GM19043 (cell line): ENCODE results near the gene UBL4A.

Source experiments
- ATAC-seq: cut with Tn5 transposase; IDR thresholded peaks from one replicate; pipeline ENCODE4 v1.9.1; 2021; ENCODE audit warnings: low read depth; ENCODE audit not compliant: unreplicated experiment

The UBL4A gene

GRCh38 chrX:154484255-154485149, 1.9 kb downstream of the UBL4A start:
- ATAC-seq: no peak

- ATAC-seq: no peak
Observed at GRCh38 chrX:154483325-154483724, 3.1 kb downstream of the UBL4A start.

- ATAC-seq: no peak
Observed at GRCh38 chrX:154482786-154483185, 3.6 kb downstream of the UBL4A start.

- ATAC-seq: no peak
Observed at GRCh38 chrX:154481911-154482601, 4.4 kb downstream of the UBL4A start.

GRCh38 chrX:154481195-154481594, 5.2 kb downstream of the UBL4A start:
- no peak for ATAC-seq

GRCh38 chrX:154478728-154479622, 7.4 kb downstream of the UBL4A start, which contains the start of gene LAGE3:
Gene LAGE3, minus strand, starts transcription at chrX:154479281. Its CDS starts 366 bp downstream, at chrX:154478915.
- ATAC-seq: peak; percentile 85

- no peak for ATAC-seq
Observed at GRCh38 chrX:154477891-154478477, 8.4 kb downstream of the UBL4A start.

- ATAC-seq: no peak
Observed at GRCh38 chrX:154476821-154477220, 9.6 kb downstream of the UBL4A start.

GRCh38 chrX:154473683-154474082, 12.7 kb downstream of the UBL4A start:
- ATAC-seq: no peak

- no peak for ATAC-seq
Observed at GRCh38 chrX:154472685-154473632, 13.5 kb downstream of the UBL4A start.

GRCh38 chrX:154471839-154472684, 14.4 kb downstream of the UBL4A start:
- no peak for ATAC-seq

- no peak for ATAC-seq
Observed at GRCh38 chrX:154470914-154471568, 15.4 kb downstream of the UBL4A start.

GRCh38 chrX:154470434-154470833, 16.0 kb downstream of the UBL4A start:
- ATAC-seq: no peak

GRCh38 chrX:154469880-154470279, 16.5 kb downstream of the UBL4A start:
- ATAC-seq: no peak

GRCh38 chrX:154469114-154469513, 17.3 kb downstream of the UBL4A start:
- ATAC-seq: no peak

GRCh38 chrX:154468217-154468616, 18.2 kb downstream of the UBL4A start:
- no peak for ATAC-seq

- no peak for ATAC-seq
Observed at GRCh38 chrX:154467556-154467955, 18.9 kb downstream of the UBL4A start.

GRCh38 chrX:154466907-154467306, 19.5 kb downstream of the UBL4A start:
- ATAC-seq: no peak
